SU-DHL-6 (cell line): Measurements from ENCODE around the gene NLGN1.

Source experiments
- H2AFZ ChIP-seq: fragments of 200-600 bp; sonication (generic); 2 replicates; pipeline ENCODE4 v1.6.1; 2014; ENCODE audit warnings: low read depth, mild to moderate bottlenecking, moderate library complexity, mixed read lengths, antibody characterized with exemption, low read length; ENCODE audit not compliant: severe bottlenecking
- H3F3A ChIP-seq: fragments of 200-600 bp; shearing (Covaris generic); 2 replicates; pipeline ENCODE4 v1.6.0; 2016; ENCODE audit warnings: antibody characterized with exemption, mild to moderate bottlenecking; ENCODE audit not compliant: insufficient read depth
- H3K27ac ChIP-seq: fragments of 200-600 bp; sonication (generic); 2 replicates; pipeline ENCODE4 v1.5.1; 2016; ENCODE audit warnings: low read depth, mild to moderate bottlenecking, low read length, moderate library complexity, mixed read lengths
- H3K27me3 ChIP-seq: fragments of 200-600 bp; sonication (generic), shearing (Covaris generic); 2 replicates; pipeline ENCODE4 v1.6.0; 2014; ENCODE audit warnings: mild to moderate bottlenecking, low read length
- H3K36me3 ChIP-seq: fragments of 200-600 bp; sonication (generic); 2 replicates; pipeline ENCODE4 v1.6.1; 2014; ENCODE audit warnings: mild to moderate bottlenecking, low read length, mixed read lengths
- H3K4me2 ChIP-seq: fragments of 300-600, 200-600 bp; shearing (Covaris generic), sonication (generic); 2 replicates; pipeline ENCODE4 v1.6.0; 2014; ENCODE audit warnings: low read length, low read depth, mild to moderate bottlenecking; ENCODE audit not compliant: poor library complexity, severe bottlenecking
- H3K4me3 ChIP-seq: fragments of 200-600 bp; sonication (generic); 2 replicates; pipeline ENCODE4 v1.5.1; 2014; ENCODE audit warnings: antibody characterized with exemption, low read length, mild to moderate bottlenecking, mixed read lengths; ENCODE audit not compliant: insufficient read depth, poor library complexity, severe bottlenecking
- H3K79me2 ChIP-seq: fragments of 200-600 bp; sonication (generic); 2 replicates; pipeline ENCODE4 v1.6.1; 2014; ENCODE audit warnings: mild to moderate bottlenecking, low read length, moderate library complexity; ENCODE audit not compliant: insufficient read depth
- H3K9ac ChIP-seq: fragments of 200-600 bp; sonication (generic); 2 replicates; pipeline ENCODE4 v1.7.0; 2014; ENCODE audit warnings: mild to moderate bottlenecking, low read length
- H3K9me2 ChIP-seq: fragments of 200-600 bp; sonication (generic); replicated peaks from 2 replicates; pipeline ENCODE4 v1.6.1; 2014; ENCODE audit warnings: low read length; ENCODE audit not compliant: insufficient read depth
- H3K9me3 ChIP-seq: fragments of 200-600 bp; sonication (generic); 2 replicates; pipeline ENCODE4 v1.6.1; 2014; ENCODE audit warnings: low read length, mixed read lengths; ENCODE audit not compliant: insufficient read depth
- H4K20me1 ChIP-seq: fragments of 200-600 bp; sonication (generic); 2 replicates; pipeline ENCODE4 v1.6.1; 2014; ENCODE audit warnings: low read depth, mild to moderate bottlenecking, antibody characterized with exemption, low read length, moderate library complexity, mixed read lengths
- EZH2phosphoT487 ChIP-seq: fragments of 200-600 bp; sonication (generic), shearing (Covaris generic); conservative IDR thresholded peaks from 2 replicates; pipeline ENCODE4 v1.6.1; 2018; ENCODE audit warnings: mild to moderate bottlenecking, antibody characterized with exemption, low read length, moderate library complexity, mixed read lengths
- TF ChIP-seq, protein P1 (sequence below): fragments of 200-600 bp; sonication (generic); IDR thresholded peaks from one replicate; pipeline ENCODE4 v1.5.1; 2017; ENCODE audit warnings: antibody characterized with exemption, mild to moderate bottlenecking, low read length, moderate library complexity; ENCODE audit not compliant: insufficient read depth, poor library complexity, severe bottlenecking

Gene NLGN1

DNA sequence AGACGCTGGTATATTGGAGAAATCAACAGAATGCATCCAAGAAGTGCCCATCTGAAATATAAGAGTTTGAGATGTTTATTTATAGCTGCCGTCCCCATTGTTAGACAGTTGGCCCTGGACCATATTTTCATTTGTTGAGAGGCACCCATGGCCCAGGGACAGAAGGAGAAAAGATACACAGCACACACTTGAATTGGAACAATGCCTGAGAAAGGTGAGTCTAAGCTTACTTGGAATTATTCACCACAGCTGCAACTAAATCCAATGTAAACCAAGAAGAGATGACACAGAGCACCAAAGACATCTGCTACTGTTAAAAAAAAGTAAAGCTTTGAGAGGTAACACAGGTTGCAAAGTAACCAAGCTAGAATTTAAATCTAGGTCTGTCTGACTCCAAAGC lies 936.1 kb downstream of the NLGN1 start:
- Histone ChIP-seq H3K4me2 (no peak overlapping the region), H3K79me2 (no peaks in the 10 kb centered on the region), H3K4me3 (no peak overlapping the region), H3K9ac (no peak overlapping the region), H3F3A (no peaks in the 10 kb centered on the region), H3K9me3 (no peaks in the 10 kb centered on the region), H4K20me1 (no peaks in the 10 kb centered on the region), H3K36me3 (no peaks in the 10 kb centered on the region), H2AFZ (no peak overlapping the region), H3K9me2 (no peaks in the 10 kb centered on the region), H3K27me3 (no peaks in the 10 kb centered on the region), H3K27ac (no peak overlapping the region)
- TF ChIP-seq, protein P1, sequence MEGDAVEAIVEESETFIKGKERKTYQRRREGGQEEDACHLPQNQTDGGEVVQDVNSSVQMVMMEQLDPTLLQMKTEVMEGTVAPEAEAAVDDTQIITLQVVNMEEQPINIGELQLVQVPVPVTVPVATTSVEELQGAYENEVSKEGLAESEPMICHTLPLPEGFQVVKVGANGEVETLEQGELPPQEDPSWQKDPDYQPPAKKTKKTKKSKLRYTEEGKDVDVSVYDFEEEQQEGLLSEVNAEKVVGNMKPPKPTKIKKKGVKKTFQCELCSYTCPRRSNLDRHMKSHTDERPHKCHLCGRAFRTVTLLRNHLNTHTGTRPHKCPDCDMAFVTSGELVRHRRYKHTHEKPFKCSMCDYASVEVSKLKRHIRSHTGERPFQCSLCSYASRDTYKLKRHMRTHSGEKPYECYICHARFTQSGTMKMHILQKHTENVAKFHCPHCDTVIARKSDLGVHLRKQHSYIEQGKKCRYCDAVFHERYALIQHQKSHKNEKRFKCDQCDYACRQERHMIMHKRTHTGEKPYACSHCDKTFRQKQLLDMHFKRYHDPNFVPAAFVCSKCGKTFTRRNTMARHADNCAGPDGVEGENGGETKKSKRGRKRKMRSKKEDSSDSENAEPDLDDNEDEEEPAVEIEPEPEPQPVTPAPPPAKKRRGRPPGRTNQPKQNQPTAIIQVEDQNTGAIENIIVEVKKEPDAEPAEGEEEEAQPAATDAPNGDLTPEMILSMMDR, result no peak
- TF ChIP-seq EZH2phosphoT487, result no peak

DNA sequence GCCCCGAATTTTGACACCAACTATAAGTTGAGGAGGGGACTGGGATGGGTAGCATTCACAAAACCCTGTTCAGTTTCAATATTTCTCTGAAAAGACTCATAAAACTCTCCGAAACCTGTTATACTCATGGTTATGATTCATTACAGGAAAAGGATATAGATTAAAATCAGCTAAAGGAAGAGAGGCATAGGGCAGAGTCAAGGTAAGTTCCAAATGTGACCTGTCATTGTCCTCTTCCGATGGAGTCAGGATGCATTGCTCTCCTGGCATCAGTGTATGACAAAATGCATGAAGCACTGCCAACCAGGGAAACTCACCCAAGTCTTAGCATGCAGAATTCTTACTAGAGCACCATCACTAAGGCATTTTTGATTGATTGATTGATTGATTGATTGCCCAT lies 936.6 kb downstream of the NLGN1 start:
- Histone ChIP-seq H3K79me2 (no peaks in the 10 kb centered on the region), H3K9me3 (no peaks in the 10 kb centered on the region), H3K9me2 (no peaks in the 10 kb centered on the region), H2AFZ (no peak overlapping the region), H3K36me3 (no peaks in the 10 kb centered on the region), H3K27ac (no peak overlapping the region), H4K20me1 (no peaks in the 10 kb centered on the region), H3K27me3 (no peaks in the 10 kb centered on the region), H3K9ac (no peak overlapping the region), H3F3A (no peaks in the 10 kb centered on the region), H3K4me3 (no peak overlapping the region), H3K4me2 (no peak overlapping the region)
- TF ChIP-seq, protein P1, result no peak
- no peak for TF ChIP-seq EZH2phosphoT487

DNA sequence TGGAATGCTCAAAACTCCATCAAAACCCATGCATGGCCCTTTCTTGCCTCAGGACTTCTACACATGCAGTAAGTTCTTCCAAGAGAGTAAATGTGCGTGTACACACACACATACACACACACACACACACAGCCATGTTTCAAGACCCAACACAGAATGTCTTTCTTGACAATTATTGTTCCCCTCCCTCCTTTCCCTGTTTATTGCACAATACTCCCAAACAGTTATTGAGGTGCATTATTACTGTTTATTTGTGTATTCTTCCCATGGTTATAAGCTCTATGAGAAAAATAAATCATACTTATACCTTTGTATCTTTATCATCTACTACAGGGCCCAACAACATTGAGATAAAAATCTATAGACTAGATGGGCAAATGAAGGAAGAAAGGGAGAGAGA lies 937.8 kb downstream of the NLGN1 start:
- H3F3A ChIP-seq, result no peaks in the 10 kb centered on the region
- H3K36me3 ChIP-seq, result no peaks in the 10 kb centered on the region
- no peak overlapping the region for H3K27ac ChIP-seq
- no peak for TF ChIP-seq EZH2phosphoT487
- TF ChIP-seq, protein P1, result no peak
- no peaks in the 10 kb centered on the region for H3K9me2 ChIP-seq
- no peak overlapping the region for H2AFZ ChIP-seq
- no peaks in the 10 kb centered on the region for H4K20me1 ChIP-seq
- H3K27me3 ChIP-seq, result no peaks in the 10 kb centered on the region
- no peak overlapping the region for H3K4me2 ChIP-seq
- H3K9ac ChIP-seq, result no peak overlapping the region
- no peaks in the 10 kb centered on the region for H3K79me2 ChIP-seq
- H3K9me3 ChIP-seq, result no peaks in the 10 kb centered on the region
- no peak overlapping the region for H3K4me3 ChIP-seq
